ENCODE results near the gene TMEM185A. TPM values are rescaled to one million over a fixed set of nuclear protein-coding genes. Genes with fewer than 3 reads are reported as not detected.
"Not testable (repeated sequence)": the region's sequence is repeated elsewhere in the genome, so short reads cannot be mapped to it uniquely, and the experiment has no call there.

The TMEM185A gene
- 10 to 100 TPM; 19.8 to 22.9 TPM for total RNA-seq

GRCh38 chrX:149631234-149632165, at the start of gene TMEM185A:
TMEM185A (minus strand) TSS chrX:149631792; CDS start chrX:149631580, 212 bp downstream.
- H3K9me3 Mint-ChIP-seq = peaks cover 0 to under 1% of the 10 kb centered on the region in 2 donors
- H3K4me3 Mint-ChIP-seq = peak within 1 kb of the TSS; percentile 91 to 93
- H3K4me1 Mint-ChIP-seq (ENCODE audit: low read depth) = peaks cover 40% of the 10 kb centered on the region
- peaks cover 19% of the 10 kb centered on the region for H3K27me3 Mint-ChIP-seq (ENCODE audit: low read depth)
- ATAC-seq (replicated peaks in 1 of 2) (peak; percentile 91 to 94), DNase-seq (peak; percentile 79 to 81)
- peak within 1 kb of the TSS; percentile 79 for H3K27ac Mint-ChIP-seq
- peaks cover 0 to 3% of the 10 kb centered on the region in 2 donors for H3K36me3 Mint-ChIP-seq (ENCODE audit: insufficient read depth in 2 of 2)

GRCh38 chrX:149681182-149681581, 49.6 kb upstream of the TMEM185A start:
- no peak overlapping the region for H3K4me3 Mint-ChIP-seq
- DNase-seq (no peak), ATAC-seq (replicated peaks in 1 of 2) (no peak)
- no peaks in the 10 kb centered on the region for H3K4me1 Mint-ChIP-seq (ENCODE audit: low read depth)
- peaks cover 16% of the 10 kb centered on the region for H3K27me3 Mint-ChIP-seq (ENCODE audit: low read depth)
- no peak overlapping the region for H3K27ac Mint-ChIP-seq
- no peaks in the 10 kb centered on the region for H3K36me3 Mint-ChIP-seq (ENCODE audit: insufficient read depth in 2 of 2)
- no peaks in the 10 kb centered on the region for H3K9me3 Mint-ChIP-seq

GRCh38 chrX:149679164-149679678, 47.6 kb upstream of the TMEM185A start:
- not testable (repeated sequence) for ATAC-seq (replicated peaks in 1 of 2); DNase-seq

GRCh38 chrX:149675554-149675953, 44.0 kb upstream of the TMEM185A start:
- not testable (repeated sequence) for ATAC-seq (replicated peaks in 1 of 2); H3K4me1 Mint-ChIP-seq (ENCODE audit: low read depth); H3K4me3 Mint-ChIP-seq; H3K27ac Mint-ChIP-seq; H3K36me3 Mint-ChIP-seq (ENCODE audit: insufficient read depth in 2 of 2); H3K9me3 Mint-ChIP-seq; DNase-seq; H3K27me3 Mint-ChIP-seq (ENCODE audit: low read depth)

More at GRCh38 chrX:149679164-149679678, 47.6 kb upstream of the TMEM185A start:
- not testable (repeated sequence) for H3K36me3 Mint-ChIP-seq (ENCODE audit: insufficient read depth in 2 of 2); H3K27me3 Mint-ChIP-seq (ENCODE audit: low read depth); H3K27ac Mint-ChIP-seq; H3K4me1 Mint-ChIP-seq (ENCODE audit: low read depth); H3K9me3 Mint-ChIP-seq; H3K4me3 Mint-ChIP-seq

- H3K27ac Mint-ChIP-seq; ATAC-seq (replicated peaks in 1 of 2); H3K9me3 Mint-ChIP-seq; DNase-seq; H3K4me3 Mint-ChIP-seq; H3K27me3 Mint-ChIP-seq (ENCODE audit: low read depth); H3K4me1 Mint-ChIP-seq (ENCODE audit: low read depth); H3K36me3 Mint-ChIP-seq (ENCODE audit: insufficient read depth in 2 of 2): not testable (repeated sequence)
These were observed 43.5 kb upstream of the TMEM185A start for GRCh38 chrX:149675088-149675487.

GRCh38 chrX:149660613-149661012, 29.0 kb upstream of the TMEM185A start:
- DNase-seq; H3K27ac Mint-ChIP-seq; ATAC-seq (replicated peaks in 1 of 2); H3K36me3 Mint-ChIP-seq (ENCODE audit: insufficient read depth in 2 of 2); H3K27me3 Mint-ChIP-seq (ENCODE audit: low read depth); H3K4me3 Mint-ChIP-seq; H3K4me1 Mint-ChIP-seq (ENCODE audit: low read depth); H3K9me3 Mint-ChIP-seq: not testable (repeated sequence)

- not testable (repeated sequence) for H3K36me3 Mint-ChIP-seq (ENCODE audit: insufficient read depth in 2 of 2); H3K27me3 Mint-ChIP-seq (ENCODE audit: low read depth); H3K4me1 Mint-ChIP-seq (ENCODE audit: low read depth); DNase-seq; H3K27ac Mint-ChIP-seq; H3K9me3 Mint-ChIP-seq; H3K4me3 Mint-ChIP-seq
- peak; percentile 18 to 33 for ATAC-seq (replicated peaks in 1 of 2)
These were observed 24.8 kb upstream of the TMEM185A start for GRCh38 chrX:149656260-149656884.

GRCh38 chrX:149652232-149652981, 20.8 kb upstream of the TMEM185A start:
- H3K4me1 Mint-ChIP-seq (ENCODE audit: low read depth) = no peaks in the 10 kb centered on the region
- no peak overlapping the region for H3K4me3 Mint-ChIP-seq
- DNase-seq (no peak), ATAC-seq (replicated peaks in 1 of 2) (no peak)
- H3K27ac Mint-ChIP-seq = no peak overlapping the region
- H3K9me3 Mint-ChIP-seq = no peaks in the 10 kb centered on the region
- H3K27me3 Mint-ChIP-seq (ENCODE audit: low read depth) = no peaks in the 10 kb centered on the region
- no peaks in the 10 kb centered on the region for H3K36me3 Mint-ChIP-seq (ENCODE audit: insufficient read depth in 2 of 2)

GRCh38 chrX:149650162-149650561, 18.6 kb upstream of the TMEM185A start:
- Mint-ChIP-seq H3K36me3 (ENCODE audit: insufficient read depth in 2 of 2) (no peaks in the 10 kb centered on the region), H3K4me3 (no peak overlapping the region), H3K27ac (no peak overlapping the region), H3K27me3 (ENCODE audit: low read depth) (peaks cover 11% of the 10 kb centered on the region), H3K4me1 (ENCODE audit: low read depth) (no peaks in the 10 kb centered on the region), H3K9me3 (no peaks in the 10 kb centered on the region)
- no peak for ATAC-seq (replicated peaks in 1 of 2)
- DNase-seq = no peak

GRCh38 chrX:149648932-149649331, 17.3 kb upstream of the TMEM185A start:
- Mint-ChIP-seq H3K27me3 (ENCODE audit: low read depth) (peaks cover 17% of the 10 kb centered on the region), H3K36me3 (ENCODE audit: insufficient read depth in 2 of 2) (no peaks in the 10 kb centered on the region), H3K4me1 (ENCODE audit: low read depth) (no peaks in the 10 kb centered on the region), H3K9me3 (no peaks in the 10 kb centered on the region), H3K4me3 (no peak overlapping the region), H3K27ac (no peak overlapping the region)
- DNase-seq = peak in 1 of 2 donors; percentile 8
- peak in 1 of 2 donors; percentile 41 for ATAC-seq (replicated peaks in 1 of 2)

- no peak for ATAC-seq (replicated peaks in 1 of 2)
- no peak for DNase-seq
- Mint-ChIP-seq H3K4me3 (no peak overlapping the region), H3K36me3 (ENCODE audit: insufficient read depth in 2 of 2) (no peaks in the 10 kb centered on the region), H3K4me1 (ENCODE audit: low read depth) (no peaks in the 10 kb centered on the region), H3K27me3 (ENCODE audit: low read depth) (peaks cover 24% of the 10 kb centered on the region), H3K27ac (no peak overlapping the region), H3K9me3 (no peaks in the 10 kb centered on the region)
These were observed 15.9 kb upstream of the TMEM185A start for GRCh38 chrX:149647505-149647904.

GRCh38 chrX:149643496-149643895, 11.9 kb upstream of the TMEM185A start:
- Mint-ChIP-seq H3K4me1 (ENCODE audit: low read depth) (no peaks in the 10 kb centered on the region), H3K4me3 (no peak overlapping the region), H3K9me3 (no peaks in the 10 kb centered on the region), H3K27ac (no peak overlapping the region), H3K27me3 (ENCODE audit: low read depth) (peaks cover 39% of the 10 kb centered on the region), H3K36me3 (ENCODE audit: insufficient read depth in 2 of 2) (no peaks in the 10 kb centered on the region)
- no peak for DNase-seq
- no peak for ATAC-seq (replicated peaks in 1 of 2)

- H3K4me1 Mint-ChIP-seq (ENCODE audit: low read depth) = no peaks in the 10 kb centered on the region
- no peak overlapping the region for H3K4me3 Mint-ChIP-seq
- H3K27ac Mint-ChIP-seq = no peak overlapping the region
- H3K9me3 Mint-ChIP-seq = no peaks in the 10 kb centered on the region
- ATAC-seq (replicated peaks in 1 of 2) (no peak), DNase-seq (no peak)
- H3K36me3 Mint-ChIP-seq (ENCODE audit: insufficient read depth in 2 of 2) = no peaks in the 10 kb centered on the region
- peaks cover 39% of the 10 kb centered on the region for H3K27me3 Mint-ChIP-seq (ENCODE audit: low read depth)
These were observed 10.2 kb upstream of the TMEM185A start for GRCh38 chrX:149641835-149642234.
